HCT116 (cell line): ENCODE measurements around the gene CCDC127. TPM values are rescaled to one million over a fixed set of nuclear protein-coding genes. Genes with fewer than 3 reads are reported as not detected.

Experiments
- ATAC-seq: fragments of 200-7000 bp; cut with Tn5 transposase; 2 replicates; pipeline ENCODE4 v1.9.1; 2020; ENCODE audit warnings: mild to moderate bottlenecking, moderate library complexity
- BruUV-seq: library from RNA; stranded (reverse); fragments of 400-500 nt; replicated peaks from 2 replicates; lab custom pipeline; 2021; lab: Mats Ljungman, UMichigan
- CTCF ChIA-PET: fragments of 300-600 bp; sonication (Branson Sonifier 250); formaldehyde crosslinking; loops from one replicate; lab custom pipeline; 2021; ENCODE audit warnings: antibody characterized with exemption; lab: Charles Lee
- POLR2A ChIA-PET: fragments of 300-600, 350-600 bp; sonication (Branson Sonifier 250); formaldehyde crosslinking; loops from one replicate; lab custom pipeline; 2021; ENCODE audit warnings: antibody characterized with exemption; lab: Charles Lee
- RAD21 ChIA-PET, 2 experiments: fragments of 300-600 bp; sonication (Branson Sonifier 250); formaldehyde crosslinking; loops; one replicate each; lab custom pipeline; 2023; ENCODE audit warnings: low total read pairs in 2 of 2; ENCODE audit not compliant: uncharacterized antibody in 2 of 2, unreplicated experiment in 2 of 2, low non-redundant PET in 1 of 2; lab: Charles Lee
- DNase-seq: peaks from one replicate; pipeline ENCODE4 v3.0.0-alpha.2; 2010; ENCODE audit warnings: low read depth, low spot score
- H2AFZ ChIP-seq: fragments of 200-600 bp; shearing (Covaris generic), sonication (generic); 2 replicates; pipeline ENCODE4 v1.6.1; 2017; ENCODE audit warnings: low read depth, mixed run types, mixed read lengths, antibody characterized with exemption, low read length; ENCODE audit not compliant: poor library complexity, severe bottlenecking
- H3K27ac ChIP-seq: 2 replicates; pipeline ENCODE4 v1.5.1; 2012; ENCODE audit warnings: low read depth, low read length
- H3K27me3 ChIP-seq: fragments of 200-600 bp; sonication (generic); 2 replicates; pipeline ENCODE4 v1.6.1; 2016; ENCODE audit warnings: mixed run types, low read length, mixed read lengths; ENCODE audit not compliant: insufficient read depth
- H3K36me3 ChIP-seq, 2 experiments: fragments of 200-500 bp in 1 of 2; fragments of 200-600 bp in 1 of 2; sonication (Bioruptor generic) in 1 of 2; sonication (generic) in 1 of 2; 2 replicates each; pipeline versions ENCODE4 v1.5.1 to v1.6.1; 2014 to 2016; ENCODE audit warnings: low read length in 2 of 2, inconsistent platforms in 1 of 2, mixed read lengths in 1 of 2, mixed run types in 1 of 2; ENCODE audit not compliant: insufficient read depth in 2 of 2, control insufficient read depth in 1 of 2
- H3K4me1 ChIP-seq, 2 experiments: fragments of 200-600 bp in 1 of 2; sonication (generic) in 1 of 2; 2 replicates each; pipeline versions ENCODE4 v1.5.1 to v1.6.1; 2012 to 2017; ENCODE audit warnings: low read length in 2 of 2, inconsistent platforms in 1 of 2, mild to moderate bottlenecking in 1 of 2, mixed read lengths in 1 of 2, mixed run types in 1 of 2, moderate library complexity in 1 of 2; ENCODE audit not compliant: insufficient read depth in 2 of 2, control insufficient read depth in 1 of 2
- H3K4me2 ChIP-seq: fragments of 200-600 bp; sonication (generic); 2 replicates; pipeline ENCODE4 v1.6.1; 2017; ENCODE audit warnings: mixed run types, low read length, mixed read lengths
- H3K4me3 ChIP-seq, 2 experiments: fragments of 200-600 bp in 1 of 2; sonication (generic) in 1 of 2; replicated peaks in 1 of 2; 2 replicates each; pipeline ENCODE4 v1.5.1; 2011 to 2016; ENCODE audit warnings: low read length in 2 of 2, control low read depth in 1 of 2, low read depth in 1 of 2, mild to moderate bottlenecking in 1 of 2, mixed read lengths in 1 of 2, mixed run types in 1 of 2
- H3K79me2 ChIP-seq: fragments of 200-600 bp; sonication (generic); 2 replicates; pipeline ENCODE4 v1.6.1; 2017; ENCODE audit warnings: mild to moderate bottlenecking, mixed run types, low read length, moderate library complexity, mixed read lengths; ENCODE audit not compliant: insufficient read depth
- H3K9ac ChIP-seq: fragments of 200-600 bp; sonication (generic); 2 replicates; pipeline ENCODE4 v1.6.1; 2016; ENCODE audit warnings: low read length, mixed read lengths
- H3K9me2 ChIP-seq: fragments of 200-600 bp; sonication (generic), shearing (Covaris generic); 2 replicates; pipeline ENCODE4 v1.6.1; 2017; ENCODE audit warnings: mixed run types, mild to moderate bottlenecking, moderate library complexity; ENCODE audit not compliant: insufficient read depth
- H3K9me3 ChIP-seq, 2 experiments: fragments of 200-500 bp in 1 of 2; fragments of 200-600 bp in 1 of 2; sonication (Bioruptor generic) in 1 of 2; sonication (generic) in 1 of 2; 2 replicates each; pipeline ENCODE4 v1.6.1; 2014 to 2017; ENCODE audit warnings: low read length in 2 of 2, mixed read lengths in 2 of 2, inconsistent platforms in 1 of 2, low read depth in 1 of 2, mild to moderate bottlenecking in 1 of 2, mixed run types in 1 of 2, moderate library complexity in 1 of 2; ENCODE audit not compliant: control insufficient read depth in 1 of 2, insufficient read depth in 1 of 2
- H4K20me1 ChIP-seq: fragments of 200-600 bp; sonication (generic), shearing (Covaris generic); 2 replicates; pipeline ENCODE4 v1.6.1; 2017; ENCODE audit warnings: mixed run types, mild to moderate bottlenecking, moderate library complexity; ENCODE audit not compliant: insufficient read depth
- CBX3 ChIP-seq: IDR thresholded peaks from 2 replicates; pipeline ENCODE4 v1.6.1; 2012; ENCODE audit warnings: low read depth
- CEBPB ChIP-seq: IDR thresholded peaks from 2 replicates; pipeline ENCODE4 v1.6.1; 2012; ENCODE audit warnings: low read depth
- EGR1 ChIP-seq: IDR thresholded peaks from 2 replicates; pipeline ENCODE4 v1.6.1; 2012; ENCODE audit warnings: low read depth
- ELF1 ChIP-seq: IDR thresholded peaks from 2 replicates; pipeline ENCODE4 v1.6.1; 2012; ENCODE audit warnings: low read depth, borderline replicate concordance
- EZH2 ChIP-seq: fragments of 200-600 bp; sonication (generic); IDR thresholded peaks from 2 replicates; pipeline ENCODE4 v1.6.1; 2017; ENCODE audit warnings: antibody characterized with exemption, mixed run types
- EZH2phosphoT487 ChIP-seq: fragments of 200-600 bp; IDR thresholded peaks from 2 replicates; pipeline ENCODE4 v1.6.1; 2018; ENCODE audit warnings: antibody characterized with exemption, borderline replicate concordance
- JUND ChIP-seq: IDR thresholded peaks from 2 replicates; pipeline ENCODE4 v1.6.1; 2012
- POLR2A ChIP-seq: IDR thresholded peaks from 2 replicates; pipeline ENCODE4 v1.7.0; 2011; ENCODE audit warnings: borderline replicate concordance; ENCODE audit not compliant: insufficient read depth, insufficient read length; ENCODE audit errors: extremely low read depth
- POLR2AphosphoS5 ChIP-seq: IDR thresholded peaks from 2 replicates; pipeline ENCODE4 v1.6.1; 2011; ENCODE audit warnings: mild to moderate bottlenecking, low read depth, low read length, moderate library complexity
- RAD21 ChIP-seq: IDR thresholded peaks from 2 replicates; pipeline ENCODE4 v1.6.1; 2012; ENCODE audit warnings: low read depth, mild to moderate bottlenecking
- SIN3A ChIP-seq: IDR thresholded peaks from 2 replicates; pipeline ENCODE4 v1.6.1; 2012; ENCODE audit warnings: low read depth
- SP1 ChIP-seq: IDR thresholded peaks from 2 replicates; pipeline ENCODE4 v1.6.1; 2012; ENCODE audit warnings: low read depth
- SRF ChIP-seq: IDR thresholded peaks from 2 replicates; pipeline ENCODE4 v1.6.1; 2012; ENCODE audit warnings: low read depth
- TCF7L2 ChIP-seq: IDR thresholded peaks from 2 replicates; pipeline ENCODE4 v1.7.0; 2011; ENCODE audit warnings: borderline replicate concordance, inconsistent platforms; ENCODE audit not compliant: insufficient read depth, insufficient read length; ENCODE audit errors: extremely low read depth
- YY1 ChIP-seq: IDR thresholded peaks from 2 replicates; pipeline ENCODE4 v1.6.1; 2011; ENCODE audit warnings: low read length, low read depth, moderate library complexity, mild to moderate bottlenecking; ENCODE audit not compliant: insufficient replicate concordance; ENCODE audit errors: extremely low read depth
- ZBTB33 ChIP-seq: IDR thresholded peaks from 2 replicates; pipeline ENCODE4 v1.6.1; 2011; ENCODE audit warnings: mild to moderate bottlenecking, low read length, moderate library complexity; ENCODE audit not compliant: insufficient replicate concordance; ENCODE audit errors: extremely low read depth
- ZFX ChIP-seq: fragments of 450-650 bp; IDR thresholded peaks from 2 replicates; pipeline ENCODE4 v1.6.1; 2017
- ZNF274 ChIP-seq: fragments of 200-500 bp; sonication (Bioruptor generic); IDR thresholded peaks from 2 replicates; pipeline ENCODE4 v1.6.1; 2014; ENCODE audit warnings: mild to moderate bottlenecking, low read depth, low read length, inconsistent platforms
- intact Hi-C: fragments of 100-400 bp; cut with micrococcal nuclease; formaldehyde crosslinking; loops from 2 replicates; pipeline ENCODE4 v1.10.0; 2022
- total RNA-seq: library from RNA; stranded (reverse); gene quantifications from one replicate; pipeline ENCODE4 v1.2.1, GENCODE V29; 2021; ENCODE audit not compliant: unreplicated experiment
- TF ChIP-seq, protein P1 (sequence below), 3 experiments: fragments of 200-600 bp in 1 of 3; sonication (generic) in 1 of 3; IDR thresholded peaks in 2 of 3; conservative IDR thresholded peaks in 1 of 3; 2 replicates each; pipeline ENCODE4 v1.5.1; 2012 to 2017; ENCODE audit warnings: low read depth in 2 of 3, low read length in 2 of 3, antibody characterized with exemption in 1 of 3, borderline replicate concordance in 1 of 3, control low read depth in 1 of 3, mild to moderate bottlenecking in 1 of 3, mixed read lengths in 1 of 3, mixed run types in 1 of 3, moderate library complexity in 1 of 3; ENCODE audit not compliant: insufficient read depth in 1 of 3
- TF ChIP-seq, protein P2 (sequence below): IDR thresholded peaks from 2 replicates; pipeline ENCODE4 v1.6.1; 2012

The CCDC127 gene
- total RNA-seq, 1 experiment from 2014 or later, result 5.1 TPM

- ATAC-seq (no peak), DNase-seq (no peak)
- ChIA-PET CTCF (no interaction called here), POLR2A (no interaction called here), RAD21 (no interaction called here)
- H3K4me3 ChIP-seq, result no peak overlapping the region
- H3K27me3 ChIP-seq, result peaks cover 8% of the 10 kb centered on the region; the same call in 1 of the 2 replicates
- H3K36me3 ChIP-seq, result no peaks in the 10 kb centered on the region
- H3K9me2 ChIP-seq, result no peaks in the 10 kb centered on the region
- intact Hi-C loops, result no loop called here
- no peaks in the 10 kb centered on the region for H3K79me2 ChIP-seq
- TF ChIP-seq SIN3A (no peak), POLR2AphosphoS5 (no peak), EZH2phosphoT487 (no peak), YY1 (no peak), TCF7L2 (no peak), SP1 (no peak), ELF1 (no peak), EGR1 (no peak), EZH2 (no peak), CBX3 (no peak), POLR2A (no peak), RAD21 (no peak), CEBPB (no peak), ZFX (no peak), SRF (no peak), ZNF274 (no peak), JUND (no peak), ZBTB33 (no peak)
- TF ChIP-seq, protein P1, sequence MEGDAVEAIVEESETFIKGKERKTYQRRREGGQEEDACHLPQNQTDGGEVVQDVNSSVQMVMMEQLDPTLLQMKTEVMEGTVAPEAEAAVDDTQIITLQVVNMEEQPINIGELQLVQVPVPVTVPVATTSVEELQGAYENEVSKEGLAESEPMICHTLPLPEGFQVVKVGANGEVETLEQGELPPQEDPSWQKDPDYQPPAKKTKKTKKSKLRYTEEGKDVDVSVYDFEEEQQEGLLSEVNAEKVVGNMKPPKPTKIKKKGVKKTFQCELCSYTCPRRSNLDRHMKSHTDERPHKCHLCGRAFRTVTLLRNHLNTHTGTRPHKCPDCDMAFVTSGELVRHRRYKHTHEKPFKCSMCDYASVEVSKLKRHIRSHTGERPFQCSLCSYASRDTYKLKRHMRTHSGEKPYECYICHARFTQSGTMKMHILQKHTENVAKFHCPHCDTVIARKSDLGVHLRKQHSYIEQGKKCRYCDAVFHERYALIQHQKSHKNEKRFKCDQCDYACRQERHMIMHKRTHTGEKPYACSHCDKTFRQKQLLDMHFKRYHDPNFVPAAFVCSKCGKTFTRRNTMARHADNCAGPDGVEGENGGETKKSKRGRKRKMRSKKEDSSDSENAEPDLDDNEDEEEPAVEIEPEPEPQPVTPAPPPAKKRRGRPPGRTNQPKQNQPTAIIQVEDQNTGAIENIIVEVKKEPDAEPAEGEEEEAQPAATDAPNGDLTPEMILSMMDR (IDR thresholded peaks at IDR 0.05 in 2 of 3, conservative IDR thresholded peaks at IDR 0.05 in 1 of 3; ENCODE audit: borderline replicate concordance in 1 of 3, insufficient read depth in 1 of 3, low read depth in 2 of 3, low read length in 2 of 3), result no peak
- TF ChIP-seq, protein P2, sequence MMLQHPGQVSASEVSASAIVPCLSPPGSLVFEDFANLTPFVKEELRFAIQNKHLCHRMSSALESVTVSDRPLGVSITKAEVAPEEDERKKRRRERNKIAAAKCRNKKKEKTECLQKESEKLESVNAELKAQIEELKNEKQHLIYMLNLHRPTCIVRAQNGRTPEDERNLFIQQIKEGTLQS, result no peak
- H3K4me1 ChIP-seq, result no peaks in the 10 kb centered on the region
- H3K9me3 ChIP-seq, result no peaks in the 10 kb centered on the region
- H3K9ac ChIP-seq, result no peak overlapping the region
- H2AFZ ChIP-seq, result no peak overlapping the region
- H3K4me2 ChIP-seq, result no peak overlapping the region
- no TSS peak for BruUV-seq
- no peak overlapping the region for H3K27ac ChIP-seq
- no peaks in the 10 kb centered on the region for H4K20me1 ChIP-seq
Measured at GRCh38 chr5:174291-174600, 43.7 kb downstream of the CCDC127 start.
